T47D (cell line): ENCODE measurements around the gene TMEM266.

Source experiments
- DNase-seq, 2 experiments: peaks; one replicate each; pipeline versions ENCODE4 v3.0.0 to v3.0.0-alpha.2; 2011 to 2012; ENCODE audit warnings: low read depth in 1 of 2, low spot score in 1 of 2
- JUND ChIP-seq: IDR thresholded peaks from 2 replicates; pipeline ENCODE4 v1.6.1; 2012; ENCODE audit warnings: low read depth
- in situ Hi-C: cut with HindIII; loops from 2 replicates; pipeline ENCODE4 v1.10.0; 2016; ENCODE audit warnings: low sequenced_read_pairs, low pct_unique_long_range_greater_than_20kb

TMEM266 gene

GRCh38 chr15:76190070-76190564 lies 130.3 kb downstream of the TMEM266 start:
- in situ Hi-C loops: no loop called here
- no peak for TF ChIP-seq JUND
- DNase-seq: no peak

- peak; percentile 82 to 96 for DNase-seq
- TF ChIP-seq JUND: no peak
- in situ Hi-C loops: no loop called here
Measured at GRCh38 chr15:76190751-76191538, 131.2 kb downstream of the TMEM266 start.

GRCh38 chr15:76191539-76192244 lies 131.9 kb downstream of the TMEM266 start:
- no peak for DNase-seq
- in situ Hi-C loops: no loop called here
- no peak for TF ChIP-seq JUND

DNA sequence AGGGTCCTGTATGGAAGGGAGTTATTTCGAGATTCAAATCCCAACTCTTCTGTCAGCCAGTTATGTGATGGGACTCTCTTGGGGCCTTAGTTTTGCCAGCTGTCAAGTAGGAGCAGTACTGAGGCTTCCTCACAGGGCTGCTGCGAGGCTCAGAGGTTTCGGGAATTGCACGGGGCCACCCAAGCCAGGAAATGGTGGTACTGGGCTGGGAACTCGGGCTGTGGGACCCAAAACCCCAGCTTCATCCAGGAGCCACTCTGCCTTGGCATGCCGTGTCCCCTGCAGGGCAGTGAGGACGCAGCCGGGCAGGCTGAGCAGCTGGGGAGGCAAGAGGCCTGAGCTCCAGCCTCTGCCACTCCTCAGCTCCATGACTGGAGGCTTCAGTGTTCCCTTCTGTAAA lies 132.9 kb downstream of the TMEM266 start:
- TF ChIP-seq JUND: no peak
- DNase-seq: no peak
- in situ Hi-C loops: no loop called here

GRCh38 chr15:76193934-76194333 lies 134.1 kb downstream of the TMEM266 start:
- DNase-seq: no peak
- TF ChIP-seq JUND: no peak
- in situ Hi-C loops: no loop called here

GRCh38 chr15:76195506-76196268 lies 135.9 kb downstream of the TMEM266 start:
- TF ChIP-seq JUND: no peak
- no peak for DNase-seq
- in situ Hi-C loops: no loop called here

DNA sequence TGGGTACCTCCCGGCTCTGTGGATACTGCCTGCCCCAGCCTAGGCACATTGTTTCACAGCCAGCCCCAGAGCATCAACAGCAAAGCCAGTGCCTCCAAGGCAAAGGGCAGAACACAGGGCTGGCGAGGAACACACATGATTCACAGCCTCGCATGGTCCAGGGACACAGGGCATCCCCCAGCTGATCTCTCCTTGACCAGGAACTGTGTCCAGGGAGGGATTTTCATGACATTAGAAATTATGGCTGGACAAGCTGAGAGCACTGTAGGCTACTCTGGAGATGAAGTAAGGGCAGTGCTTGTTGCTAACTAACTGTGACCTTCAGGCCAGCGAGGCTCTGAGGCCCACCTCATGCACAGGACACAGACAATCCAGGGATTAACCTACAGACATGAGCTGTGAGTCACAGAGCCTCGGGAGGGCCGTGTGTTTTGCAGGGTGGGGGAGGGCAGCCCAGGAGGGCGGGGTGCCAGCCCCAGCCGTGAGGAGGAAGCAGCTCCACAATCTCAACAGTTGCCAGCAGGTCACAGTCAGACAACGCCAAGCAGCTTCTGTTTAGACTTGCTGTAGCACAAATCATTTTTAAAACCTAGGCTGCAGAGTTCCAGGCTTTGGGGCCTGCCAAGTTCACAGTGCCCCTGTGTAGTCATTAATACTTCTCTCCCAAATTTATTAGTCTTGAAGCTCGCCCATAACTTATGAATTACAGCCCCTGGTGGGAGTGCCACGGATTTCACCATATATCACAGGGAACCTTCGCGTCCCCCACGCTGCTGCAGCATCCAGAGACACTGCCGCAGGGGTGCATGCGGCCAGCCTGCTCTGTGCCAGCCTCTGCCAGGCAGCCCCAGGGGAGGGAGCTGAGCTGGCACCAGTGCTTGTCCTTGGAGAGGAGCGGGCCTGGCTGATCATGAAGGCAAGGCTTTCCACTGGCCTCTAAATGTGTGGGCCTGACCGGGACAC lies 136.8 kb downstream of the TMEM266 start:
- peak in 1 of 2 experiments; percentile 47 for DNase-seq
- no peak for TF ChIP-seq JUND
- in situ Hi-C loops: no loop called here

- in situ Hi-C loops: no loop called here
- no peak for TF ChIP-seq JUND
- no peak for DNase-seq
Measured at GRCh38 chr15:76197703-76198455, 138.1 kb downstream of the TMEM266 start.

DNA sequence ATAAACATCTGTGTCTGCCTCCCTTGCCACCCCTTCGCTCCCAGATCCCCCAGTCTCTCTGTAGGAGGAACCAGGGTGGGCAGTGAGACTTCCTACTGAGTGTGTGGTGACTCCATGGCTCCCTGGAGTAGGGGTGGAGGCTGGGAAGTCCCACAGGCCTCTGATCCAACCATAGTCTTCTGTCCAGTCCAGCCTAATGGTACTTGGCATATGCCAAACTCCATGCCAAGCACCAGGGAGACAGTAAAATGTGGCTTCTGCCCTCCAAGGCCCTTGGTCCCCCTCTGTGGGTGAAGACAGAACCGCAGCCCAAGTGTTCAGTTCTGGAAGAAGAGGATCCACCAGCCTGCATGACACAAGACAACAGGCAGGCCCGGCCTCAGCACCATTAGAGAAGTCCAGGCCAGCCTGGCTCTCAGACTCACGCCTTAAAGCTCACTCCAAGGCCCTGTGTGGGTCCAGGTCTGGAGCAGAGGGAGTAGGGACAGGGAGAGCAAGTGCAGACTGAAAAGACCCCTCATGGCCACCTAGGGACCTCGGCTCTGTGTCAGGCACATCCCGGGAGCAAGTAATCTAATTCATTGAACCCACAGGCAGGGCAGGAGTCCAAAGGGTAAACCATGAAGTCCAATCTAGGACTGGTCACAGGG lies 138.8 kb downstream of the TMEM266 start:
- no peak for TF ChIP-seq JUND
- in situ Hi-C loops: no loop called here
- no peak for DNase-seq

GRCh38 chr15:76199106-76200082 lies 139.6 kb downstream of the TMEM266 start:
- TF ChIP-seq JUND: no peak
- no peak for DNase-seq
- in situ Hi-C loops: no loop called here
